ENCODE results near the gene ABTB2. TPM values are rescaled to one million over a fixed set of nuclear protein-coding genes. Genes with fewer than 3 reads are reported as not detected.

The ABTB2 gene
- total and polyA plus RNA-seq, 2 experiments from 2014 or later = 12.4 to 14.3 TPM

- no peak overlapping the region for H2AFZ ChIP-seq
- H3K27ac ChIP-seq = peak overlapping the region; percentile 62
- no peaks in the 10 kb centered on the region for H3K36me3 ChIP-seq (replicated peaks; ENCODE audit: insufficient read depth, low read depth)
- 53% methylated on average over 11 of the region's 11 CpGs for WGBS (ENCODE audit: low lambda C conversion rate, missing lambda C conversion rate)
- H3K79me2 ChIP-seq = peaks cover 22% of the 10 kb centered on the region
- TF ChIP-seq EZH2phosphoT487 (IDR thresholded peaks at IDR 0.05; ENCODE audit: low read depth, severe bottlenecking, unreplicated experiment) = no peak
- no peak for TF ChIP-seq CTCF (IDR thresholded peaks at IDR 0.05; ENCODE audit: poor library complexity)
- TF ChIP-seq EZH2 (IDR thresholded peaks at IDR 0.05; ENCODE audit: borderline replicate concordance) = no peak
- H3K9me2 ChIP-seq (replicated peaks; ENCODE audit: insufficient read depth) = no peaks in the 10 kb centered on the region
- H3K9me3 ChIP-seq (ENCODE audit: low read depth) = no peaks in the 10 kb centered on the region
- no peaks in the 10 kb centered on the region for H4K20me1 ChIP-seq (ENCODE audit: insufficient read depth, poor library complexity, severe bottlenecking)
- H3K4me3 ChIP-seq = no peak overlapping the region
- H3K4me2 ChIP-seq = no peak overlapping the region
- H3K27me3 ChIP-seq = no peaks in the 10 kb centered on the region
- peak; percentile 91 for DNase-seq (ENCODE audit: low spot score)
- peaks cover 17% of the 10 kb centered on the region for H3K4me1 ChIP-seq (ENCODE audit: insufficient read depth)
Measured at GRCh38 chr11:34274712-34275398, 83.0 kb downstream of the ABTB2 start.

DNA sequence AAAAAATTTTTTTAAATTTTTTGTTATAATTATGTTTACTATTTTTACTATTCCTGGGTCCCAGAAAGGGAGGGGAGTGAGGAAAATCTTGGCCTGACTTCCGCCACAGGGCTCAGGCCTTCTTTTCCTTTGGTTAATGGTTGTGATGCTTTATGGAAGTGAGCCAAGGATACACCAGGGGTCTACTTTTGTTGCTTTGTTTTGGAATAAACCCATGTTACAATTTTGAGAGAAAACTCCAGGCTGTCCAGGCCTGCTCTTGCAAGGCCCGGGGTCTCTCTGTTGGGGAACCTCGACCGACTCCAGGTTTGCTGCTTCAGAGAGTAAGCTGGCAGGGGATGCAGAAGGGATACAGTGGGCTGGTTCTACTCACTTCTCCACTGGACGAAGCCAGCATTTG is 84.7 kb downstream of the ABTB2 start:
- no peak overlapping the region for H3K4me3 ChIP-seq
- peaks cover 16% of the 10 kb centered on the region for H3K79me2 ChIP-seq
- no peaks in the 10 kb centered on the region for H3K27me3 ChIP-seq
- H3K27ac ChIP-seq = no peak overlapping the region
- TF ChIP-seq EZH2 (IDR thresholded peaks at IDR 0.05; ENCODE audit: borderline replicate concordance) (no peak), EZH2phosphoT487 (IDR thresholded peaks at IDR 0.05; ENCODE audit: low read depth, severe bottlenecking, unreplicated experiment) (no peak), CTCF (IDR thresholded peaks at IDR 0.05; ENCODE audit: poor library complexity) (no peak)
- no peaks in the 10 kb centered on the region for H4K20me1 ChIP-seq (ENCODE audit: insufficient read depth, poor library complexity, severe bottlenecking)
- H2AFZ ChIP-seq = no peak overlapping the region
- no peaks in the 10 kb centered on the region for H3K9me3 ChIP-seq (ENCODE audit: low read depth)
- WGBS (ENCODE audit: low lambda C conversion rate, missing lambda C conversion rate) = 90% methylated on average over 5 of the region's 5 CpGs
- DNase-seq (ENCODE audit: low spot score) = no peak
- no peak overlapping the region for H3K4me2 ChIP-seq
- no peaks in the 10 kb centered on the region for H3K36me3 ChIP-seq (replicated peaks; ENCODE audit: insufficient read depth, low read depth)
- H3K4me1 ChIP-seq (ENCODE audit: insufficient read depth) = peaks cover 8% of the 10 kb centered on the region
- no peaks in the 10 kb centered on the region for H3K9me2 ChIP-seq (replicated peaks; ENCODE audit: insufficient read depth)

DNA sequence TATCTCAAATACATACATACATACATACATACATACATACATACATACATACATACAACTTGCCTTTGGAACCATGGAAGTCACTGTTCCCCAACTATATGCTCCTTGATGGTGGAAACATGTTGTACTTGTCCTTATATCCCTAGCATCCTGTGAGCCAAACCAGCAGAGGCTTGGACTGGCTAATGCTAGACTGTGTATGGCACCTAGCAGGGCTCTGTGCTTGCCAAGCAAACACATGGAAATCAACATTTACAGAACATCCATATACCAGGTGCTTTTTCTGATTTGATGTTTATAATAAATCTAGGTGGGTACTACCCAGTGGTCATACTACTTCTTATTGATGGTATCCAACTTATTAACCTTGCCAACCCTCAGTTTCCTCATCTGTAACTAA is 86.1 kb downstream of the ABTB2 start:
- H4K20me1 ChIP-seq (ENCODE audit: insufficient read depth, poor library complexity, severe bottlenecking) = no peaks in the 10 kb centered on the region
- no peak for TF ChIP-seq CTCF (IDR thresholded peaks at IDR 0.05; ENCODE audit: poor library complexity)
- no peak for TF ChIP-seq EZH2 (IDR thresholded peaks at IDR 0.05; ENCODE audit: borderline replicate concordance)
- TF ChIP-seq EZH2phosphoT487 (IDR thresholded peaks at IDR 0.05; ENCODE audit: low read depth, severe bottlenecking, unreplicated experiment) = no peak
- no peak overlapping the region for H3K27ac ChIP-seq
- no peak overlapping the region for H3K4me3 ChIP-seq
- H3K79me2 ChIP-seq = peaks cover 18% of the 10 kb centered on the region
- no peaks in the 10 kb centered on the region for H3K9me2 ChIP-seq (replicated peaks; ENCODE audit: insufficient read depth)
- no peaks in the 10 kb centered on the region for H3K36me3 ChIP-seq (replicated peaks; ENCODE audit: insufficient read depth, low read depth)
- H3K9me3 ChIP-seq (ENCODE audit: low read depth) = no peaks in the 10 kb centered on the region
- H3K4me1 ChIP-seq (ENCODE audit: insufficient read depth) = peaks cover 12% of the 10 kb centered on the region
- H2AFZ ChIP-seq = no peak overlapping the region
- no peak overlapping the region for H3K4me2 ChIP-seq
- H3K27me3 ChIP-seq = no peaks in the 10 kb centered on the region
- DNase-seq (ENCODE audit: low spot score) = no peak
